ENCODE data around the gene TRMT11. TPM values are rescaled to one million over a fixed set of nuclear protein-coding genes. Genes with fewer than 3 reads are reported as not detected.

The TRMT11 gene
- total RNA-seq, 3 donors from 2014 or later (not counting 1 experiment from before 2014, with no cell fraction given): 12.2 to 16.6 (median 12.7) TPM

- intact Hi-C loops (cut with micrococcal nuclease): loop anchor here (5.0 kb wide), 1 partner anchor 643 kb away; no protein-coding TSS in a partner anchor
Observed at GRCh38 chr6:125954735-125955339, 31.5 kb upstream of the TRMT11 start.

GRCh38 chr6:125955973-125956372 lies 30.4 kb upstream of the TRMT11 start:
- no peaks in the 10 kb centered on the region for H3K36me3 ChIP-seq (ENCODE audit: control insufficient read depth, insufficient read depth, low read length)
- intact Hi-C loops (cut with micrococcal nuclease): loop anchor here (1.0 to 5.0 kb wide), 3 partner anchors 37 to 644 kb away; no protein-coding TSS in a partner anchor
- no peak for ATAC-seq
- Mint-ChIP-seq H3K4me1 (no peaks in the 10 kb centered on the region), H3K4me3 (no peak overlapping the region), H3K9me3 (no peaks in the 10 kb centered on the region), H3K27me3 (ENCODE audit: low read depth in 2 of 2) (peaks cover 0 to 3% of the 10 kb centered on the region in 2 donors), H3K27ac (no peak overlapping the region), H3K36me3 (no peaks in the 10 kb centered on the region)
- no peak for DNase-seq
- 40% methylated on average over 4 of the region's 5 CpGs for WGBS (ENCODE audit: insufficient coverage)
- peak overlapping the region; percentile 100 for H3K27ac ChIP-seq (ENCODE audit: low read length)
- H3K27me3 ChIP-seq (ENCODE audit: control insufficient read depth, insufficient read depth, low read length): no peaks in the 10 kb centered on the region
- TF ChIP-seq CTCF (IDR thresholded peaks at IDR 0.05): no peak
- H3K4me1 ChIP-seq (ENCODE audit: control insufficient read depth, insufficient read depth, low read length): peaks cover 8% of the 10 kb centered on the region
- H3K9me3 ChIP-seq (ENCODE audit: control insufficient read depth, insufficient read depth, low read length): no peaks in the 10 kb centered on the region
- H3K4me3 ChIP-seq (ENCODE audit: low read length): peak overlapping the region; percentile 99

More at GRCh38 chr6:125954735-125955339, 31.5 kb upstream of the TRMT11 start:
- no peaks in the 10 kb centered on the region for H3K9me3 ChIP-seq (ENCODE audit: control insufficient read depth, insufficient read depth, low read length)
- ATAC-seq (no peak), DNase-seq (no peak)
- H3K27me3 ChIP-seq (ENCODE audit: control insufficient read depth, insufficient read depth, low read length): no peaks in the 10 kb centered on the region
- Mint-ChIP-seq H3K27ac (no peak overlapping the region), H3K4me1 (no peaks in the 10 kb centered on the region), H3K27me3 (ENCODE audit: low read depth in 2 of 2) (peaks cover 0 to 3% of the 10 kb centered on the region in 2 donors), H3K36me3 (no peaks in the 10 kb centered on the region), H3K9me3 (no peaks in the 10 kb centered on the region), H3K4me3 (peak overlapping the region; percentile 7)
- no peak overlapping the region for H3K27ac ChIP-seq (ENCODE audit: low read length)
- WGBS (ENCODE audit: insufficient coverage): 79% methylated on average over 5 of the region's 5 CpGs
- H3K36me3 ChIP-seq (ENCODE audit: control insufficient read depth, insufficient read depth, low read length): no peaks in the 10 kb centered on the region
- no peak overlapping the region for H3K4me3 ChIP-seq (ENCODE audit: low read length)
- H3K4me1 ChIP-seq (ENCODE audit: control insufficient read depth, insufficient read depth, low read length): peaks cover 8% of the 10 kb centered on the region
- TF ChIP-seq CTCF (IDR thresholded peaks at IDR 0.05): no peak

GRCh38 chr6:125956506-125957390 lies 29.6 kb upstream of the TRMT11 start, which contains the start of gene HINT3:
TSS of gene HINT3 (plus strand) at chr6:125956770. CDS start at chr6:125956978, 208 bp downstream.
- intact Hi-C loops (cut with micrococcal nuclease): loop anchor here (1.0 to 5.0 kb wide), 3 partner anchors 37 to 644 kb away; no protein-coding TSS in a partner anchor
- H3K9me3 Mint-ChIP-seq: no peaks in the 10 kb centered on the region
- Histone ChIP-seq H3K4me1 (ENCODE audit: control insufficient read depth, insufficient read depth, low read length) (peaks cover 8% of the 10 kb centered on the region), H3K9me3 (ENCODE audit: control insufficient read depth, insufficient read depth, low read length) (no peaks in the 10 kb centered on the region), H3K27me3 (ENCODE audit: control insufficient read depth, insufficient read depth, low read length) (no peaks in the 10 kb centered on the region), H3K4me3 (ENCODE audit: low read length) (peak within 1 kb of the TSS; percentile 99), H3K36me3 (ENCODE audit: control insufficient read depth, insufficient read depth, low read length) (no peaks in the 10 kb centered on the region), H3K27ac (ENCODE audit: low read length) (peak within 1 kb of the TSS; percentile 100)
- H3K27me3 Mint-ChIP-seq (ENCODE audit: low read depth in 2 of 2): peaks cover 0 to 3% of the 10 kb centered on the region in 2 donors
- H3K27ac Mint-ChIP-seq: no peak within 1 kb of the TSS
- ATAC-seq: peak; percentile 89 to 98 (median 90)
- no peaks in the 10 kb centered on the region for H3K36me3 Mint-ChIP-seq
- DNase-seq: peak; percentile 96 to 99
- peaks cover 0 to 4% of the 10 kb centered on the region in 2 donors for H3K4me1 Mint-ChIP-seq
- no peak within 1 kb of the TSS for H3K4me3 Mint-ChIP-seq
- under 1% methylated on average over 82 of the region's 82 CpGs for WGBS (ENCODE audit: insufficient coverage)
- peak; percentile 98 for TF ChIP-seq CTCF (IDR thresholded peaks at IDR 0.05)

Measured in natural killer cell (primary cell).